GM21423 (cell line): Measurements from ENCODE around the gene MITF.

ENCODE experiments used
- ATAC-seq: cut with Tn5 transposase; IDR thresholded peaks from one replicate; pipeline ENCODE4 v1.9.1; 2021; ENCODE audit warnings: mild to moderate bottlenecking, moderate library complexity; ENCODE audit not compliant: unreplicated experiment

The MITF gene

DNA sequence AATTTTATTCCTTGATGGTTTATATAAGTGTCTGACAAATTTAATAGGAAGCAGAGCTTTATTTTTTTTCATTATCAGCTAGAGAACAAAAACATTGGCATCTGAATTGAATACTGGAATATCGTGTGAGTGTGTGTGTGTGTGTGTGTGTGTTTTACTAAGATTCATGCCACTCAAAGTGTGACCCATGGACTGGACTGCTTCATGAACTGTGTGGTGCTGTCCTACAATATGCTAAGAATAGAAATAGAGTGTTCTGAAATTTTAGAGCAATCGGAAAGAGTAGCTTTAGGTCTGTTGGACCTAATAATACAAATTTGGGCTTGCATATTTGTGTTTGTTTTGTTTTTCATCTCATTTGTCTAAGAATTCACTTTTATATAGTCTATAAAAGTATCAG lies 89.6 kb downstream of the MITF start:
- ATAC-seq = no peak

DNA sequence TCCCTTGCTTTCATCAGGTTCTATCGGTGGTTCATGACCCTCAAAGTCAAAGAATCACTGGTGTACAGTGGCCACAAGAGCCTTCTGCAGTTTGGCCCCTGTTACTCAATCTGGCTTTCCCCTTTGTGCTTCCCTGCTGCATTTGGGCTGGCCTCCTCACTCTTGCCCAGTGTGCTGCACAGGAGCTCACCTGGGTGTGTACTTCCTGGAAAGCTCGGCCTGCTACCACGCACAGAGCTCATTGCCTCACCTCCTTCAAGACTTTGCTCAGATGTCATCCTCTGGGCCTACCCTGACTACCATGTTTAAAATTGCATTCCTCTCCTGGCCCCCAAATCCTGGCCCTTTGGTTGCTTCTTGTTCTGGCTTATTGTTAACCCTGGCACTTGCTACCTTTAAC lies 90.9 kb downstream of the MITF start:
- no peak for ATAC-seq

DNA sequence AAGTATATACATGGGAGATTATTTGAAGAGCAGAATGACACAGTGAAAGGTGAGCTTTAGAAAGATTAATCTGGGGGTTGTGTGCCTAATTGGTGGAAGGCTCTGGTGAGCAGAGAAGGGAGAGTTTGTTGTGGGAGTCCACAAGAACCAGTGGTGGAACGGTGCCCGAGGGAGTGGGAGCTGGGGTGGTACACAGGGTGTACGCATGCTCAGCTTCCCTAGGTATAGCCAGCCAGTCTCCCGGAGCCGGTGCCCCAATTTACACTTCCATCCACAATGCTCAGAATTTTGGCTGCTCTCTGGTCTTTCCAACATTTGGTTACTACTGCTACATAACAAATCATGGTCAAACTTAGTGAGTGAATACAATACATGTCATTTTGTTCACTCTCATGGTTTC lies 92.5 kb downstream of the MITF start:
- ATAC-seq = no peak

DNA sequence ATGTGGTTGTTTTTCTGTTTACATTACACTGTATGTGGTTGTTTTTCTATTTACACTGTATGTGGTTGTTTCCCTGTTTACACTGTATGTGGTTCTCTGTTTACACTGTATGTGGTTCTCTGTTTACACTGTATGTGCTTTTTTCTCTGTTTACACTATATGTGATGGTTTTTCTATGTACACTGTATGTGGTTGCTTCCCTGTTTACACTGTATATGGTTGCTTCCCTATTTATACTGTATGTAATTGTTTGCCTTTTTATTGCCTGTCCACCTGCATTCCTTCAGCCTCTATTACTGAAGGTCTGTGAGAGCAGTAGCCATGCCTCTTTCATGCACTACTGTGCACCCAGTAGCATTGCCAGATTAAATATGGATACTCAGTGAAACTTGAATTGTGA lies 94.3 kb downstream of the MITF start:
- ATAC-seq = no peak

DNA sequence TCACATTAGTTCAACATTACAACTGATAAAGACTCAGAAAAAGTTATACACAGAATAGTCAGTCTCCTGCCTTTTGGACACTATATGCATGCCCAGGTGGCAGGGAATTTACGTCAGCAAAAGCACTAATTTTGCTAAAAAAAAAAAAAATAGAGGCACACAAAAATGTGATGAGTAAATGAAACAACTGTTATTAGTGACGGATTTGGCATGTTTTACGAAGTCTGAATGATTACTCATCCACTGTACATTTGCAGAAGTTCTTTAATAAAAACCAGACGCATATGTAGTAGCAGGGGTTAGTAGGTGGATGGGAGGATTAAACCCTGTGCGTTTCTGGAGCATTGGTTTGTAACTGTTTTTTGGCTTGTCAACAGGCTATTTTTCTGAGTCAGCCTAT lies 99.0 kb downstream of the MITF start:
- ATAC-seq = no peak

DNA sequence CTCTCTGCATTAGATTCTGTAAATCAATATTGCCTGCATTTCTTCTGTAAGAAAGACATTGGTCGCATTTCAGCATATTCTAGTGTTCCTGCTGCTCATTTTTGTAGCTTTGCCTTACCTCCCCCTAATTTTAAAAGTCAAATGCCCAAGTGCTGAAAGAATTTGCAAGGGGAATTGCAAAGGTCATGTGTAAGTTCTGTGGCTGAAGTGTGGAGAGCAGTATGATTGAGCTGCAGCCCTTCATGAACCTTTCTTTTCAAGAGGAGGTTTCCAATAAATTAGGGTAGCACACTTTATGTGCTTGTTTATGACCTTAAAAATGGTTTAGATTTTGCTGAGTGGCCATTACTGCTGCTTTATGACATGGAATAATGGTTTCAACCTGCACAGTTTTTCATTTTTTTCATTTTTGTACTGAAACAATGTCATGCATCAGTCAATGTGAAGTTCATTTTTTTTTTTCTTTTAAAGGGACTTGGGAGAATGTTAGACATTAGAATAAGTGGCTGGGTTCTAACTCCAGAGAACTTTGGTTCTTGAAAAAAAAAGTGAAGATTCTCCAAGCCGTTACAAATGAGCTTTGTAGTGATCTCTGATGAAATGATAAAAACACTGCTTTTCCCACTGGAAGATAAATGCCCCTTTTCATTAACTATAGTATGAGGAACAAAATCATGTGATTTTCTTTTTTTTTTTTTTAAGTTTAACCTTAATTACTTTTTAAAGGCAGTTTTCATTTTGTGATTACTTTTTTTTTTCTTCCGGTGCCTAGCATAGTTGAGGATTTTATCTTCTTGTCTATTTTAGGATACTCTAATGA lies 99.6 kb downstream of the MITF start:
- ATAC-seq = no peak

DNA sequence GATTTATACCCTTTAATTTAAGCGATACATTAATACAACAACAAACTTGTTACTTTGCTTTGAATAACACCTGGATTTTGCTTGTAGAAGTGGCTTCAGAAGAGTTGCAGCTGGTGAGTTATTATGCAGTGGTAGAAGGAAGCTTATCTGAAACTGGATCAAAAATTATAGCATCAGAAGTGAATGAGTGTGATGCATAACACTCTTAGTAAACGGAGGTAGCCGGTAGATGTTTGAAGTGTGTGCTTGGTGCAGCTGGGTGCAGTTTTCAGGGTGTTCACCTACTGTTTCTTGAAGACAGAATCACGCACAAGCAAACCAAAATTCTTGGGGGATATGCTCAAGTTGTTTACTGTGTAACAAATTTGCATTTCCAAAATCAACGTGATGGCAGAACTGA lies 103.1 kb downstream of the MITF start:
- no peak for ATAC-seq

DNA sequence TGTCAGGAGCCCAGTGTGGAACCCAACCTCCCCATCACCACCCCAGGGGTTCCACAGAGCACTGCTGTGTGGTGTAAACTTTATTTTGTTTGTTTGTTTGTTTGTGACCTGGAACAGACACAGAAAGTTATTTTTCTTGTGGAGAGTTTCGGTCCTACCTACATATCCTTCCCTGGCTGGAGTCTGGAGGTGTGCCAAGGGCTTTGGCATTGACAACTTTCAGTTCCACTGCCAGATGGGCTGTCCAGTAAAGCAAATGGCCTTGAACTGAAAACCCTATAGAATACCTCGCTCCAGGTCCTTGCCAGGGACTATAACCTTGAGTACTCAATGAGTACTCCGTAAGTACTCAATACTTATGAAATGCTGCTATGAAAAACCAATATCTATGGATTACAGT lies 103.5 kb downstream of the MITF start:
- ATAC-seq = no peak

DNA sequence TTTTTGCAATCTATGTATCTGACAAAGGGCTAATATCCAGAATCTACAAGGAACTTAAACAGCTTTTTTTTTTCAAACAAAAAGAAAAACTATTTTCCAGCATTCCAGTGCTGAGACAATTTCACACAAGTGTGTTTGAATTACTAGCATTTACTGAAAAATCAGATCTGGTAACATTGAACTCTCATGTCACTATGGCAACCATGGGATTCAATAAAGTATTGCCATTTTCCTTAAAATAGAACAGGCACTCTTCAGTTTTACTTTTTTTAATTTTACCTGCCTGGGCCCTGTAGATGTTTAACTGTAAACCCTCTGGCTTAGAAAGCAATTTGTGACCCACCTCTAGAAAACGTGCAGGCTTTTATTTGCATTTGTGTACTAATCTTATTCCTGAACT lies 105.4 kb downstream of the MITF start:
- no peak for ATAC-seq

DNA sequence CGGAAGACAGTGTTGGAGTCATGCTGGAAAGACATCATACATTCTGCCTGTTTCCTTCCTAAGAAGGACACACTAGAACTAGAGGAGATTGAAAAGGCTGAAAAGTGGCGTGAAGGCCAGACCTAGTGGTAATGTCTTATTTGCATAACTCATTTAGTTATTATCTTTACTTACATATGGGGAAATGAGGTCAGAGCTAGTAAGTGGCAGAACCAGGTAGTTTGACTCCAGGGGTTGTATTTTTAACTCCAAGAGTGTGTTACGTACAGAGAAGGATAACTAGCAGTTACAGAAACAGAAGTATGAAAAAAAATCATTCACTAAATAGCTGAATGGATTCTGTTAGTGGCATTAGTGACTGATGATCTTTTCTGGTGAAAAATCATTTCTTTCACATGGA lies 108.0 kb downstream of the MITF start:
- ATAC-seq = no peak

DNA sequence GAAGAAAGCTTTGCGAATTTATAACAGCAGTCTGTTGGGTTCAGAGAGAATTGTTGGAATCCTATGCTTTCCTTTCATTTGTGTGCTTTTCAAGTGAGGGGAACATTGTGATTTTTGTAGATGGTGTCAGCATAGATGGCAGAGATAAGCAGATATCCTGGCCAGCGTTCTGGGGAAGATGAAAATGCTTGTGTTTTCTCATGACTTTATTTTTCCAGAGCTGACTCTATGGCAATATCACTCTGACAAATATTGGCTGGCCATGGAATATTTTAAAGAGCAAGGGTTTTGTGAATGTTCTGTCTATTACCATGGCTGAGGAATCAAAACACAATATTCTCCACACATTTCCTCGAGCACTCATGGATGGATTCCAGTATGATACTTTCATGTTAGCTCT lies 108.8 kb downstream of the MITF start:
- no peak for ATAC-seq

DNA sequence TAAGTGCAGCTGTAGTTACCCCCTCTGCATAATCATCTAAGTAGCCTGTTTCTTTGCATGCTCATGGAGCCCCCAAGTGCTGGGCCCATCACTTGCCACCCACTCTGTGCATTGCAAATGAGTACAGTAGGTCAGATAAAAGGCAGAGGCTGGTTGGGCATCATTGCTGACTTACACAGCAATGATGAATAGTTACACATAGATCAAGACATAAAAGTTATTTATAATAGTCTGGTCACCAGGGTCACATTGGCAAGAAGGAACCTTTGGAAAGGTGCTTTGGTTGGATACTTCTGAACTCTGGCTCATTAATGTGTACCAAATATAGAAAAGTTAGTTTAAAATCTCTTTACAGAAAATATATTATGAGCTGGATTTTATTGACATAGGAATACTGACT lies 111.6 kb downstream of the MITF start:
- no peak for ATAC-seq

DNA sequence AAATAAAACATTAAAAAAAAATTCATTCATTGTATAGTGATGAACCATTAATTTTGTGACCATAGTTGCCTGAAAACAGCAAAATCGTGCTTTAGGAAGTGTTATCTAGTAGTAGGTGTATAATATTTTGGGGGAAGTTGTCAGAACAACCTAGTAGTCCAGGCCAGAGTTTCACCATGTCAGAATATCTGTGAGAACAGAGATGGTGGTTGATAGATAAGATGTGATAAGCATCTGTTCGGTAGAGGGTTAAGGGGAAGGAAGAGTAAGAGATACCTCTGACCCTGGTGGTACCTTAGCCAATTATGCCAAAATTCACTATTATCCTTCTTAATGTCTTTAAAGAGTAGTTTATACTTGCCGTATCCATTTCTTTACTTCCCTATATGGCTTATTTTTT lies 113.8 kb downstream of the MITF start:
- no peak for ATAC-seq

DNA sequence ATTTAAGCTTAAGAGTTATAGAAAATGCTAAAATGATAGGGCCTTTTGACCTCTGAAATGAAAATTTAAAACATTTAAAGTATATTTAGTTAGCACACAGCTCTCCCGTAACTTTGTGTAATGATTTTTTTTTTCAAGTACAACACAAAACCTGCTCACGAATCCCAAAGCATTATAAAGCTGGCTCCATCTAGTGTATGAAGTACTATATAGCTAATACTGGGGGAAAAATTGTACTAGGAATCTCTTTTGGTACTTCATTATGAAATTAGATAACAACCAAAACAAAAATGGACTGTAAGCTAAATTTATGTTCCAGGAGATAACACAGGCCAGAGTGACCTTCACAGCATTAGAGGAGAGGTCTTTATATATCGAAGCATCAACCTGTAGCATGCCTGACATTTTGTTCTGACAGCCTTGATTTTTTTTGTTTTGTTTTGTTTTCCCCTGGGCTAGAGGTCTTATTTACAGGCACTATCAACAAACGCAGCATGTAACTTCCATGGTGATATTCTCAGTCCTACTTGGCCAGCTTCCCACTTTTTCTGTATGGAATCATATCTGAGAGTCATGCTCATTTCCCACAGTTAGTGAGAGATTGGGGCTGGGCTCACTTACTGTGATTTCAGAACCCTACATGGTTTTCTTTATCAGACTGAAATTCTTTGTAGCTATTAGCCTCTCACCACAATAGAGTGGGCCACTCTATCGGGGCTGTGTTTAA lies 116.3 kb downstream of the MITF start:
- no peak for ATAC-seq

DNA sequence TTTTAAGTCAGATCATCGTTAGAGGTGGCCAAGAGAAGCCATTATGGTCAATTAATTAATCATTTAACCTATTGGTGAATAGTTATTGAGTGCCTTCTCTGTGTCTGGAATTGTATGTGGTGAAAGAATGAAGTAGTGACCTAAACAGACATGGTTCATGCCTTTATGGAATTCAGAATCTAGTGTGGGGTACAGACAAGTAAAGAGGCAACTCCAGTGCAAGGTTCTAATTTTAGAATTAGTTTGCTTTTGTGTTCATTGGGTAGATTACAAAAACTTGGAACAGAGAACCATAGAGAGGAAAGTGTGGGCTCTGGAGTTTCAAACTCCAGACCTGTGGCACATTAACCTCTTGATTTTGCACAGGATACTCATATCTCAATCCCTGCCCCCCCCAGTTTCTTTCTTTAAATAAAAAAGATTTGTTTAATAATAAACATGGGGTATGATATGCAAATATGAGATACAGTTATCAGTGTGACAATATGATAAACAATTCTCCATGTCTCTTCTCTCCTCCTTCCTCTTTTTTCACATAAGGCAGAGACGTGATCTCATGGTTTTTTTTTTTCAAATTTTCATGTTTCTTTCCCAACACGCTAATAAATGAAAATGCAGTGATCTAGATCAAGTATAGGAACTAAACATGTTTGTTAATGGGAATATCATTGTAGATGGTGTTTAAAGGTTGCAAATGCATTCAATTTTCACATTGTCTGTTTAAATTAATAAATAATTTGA lies 117.9 kb downstream of the MITF start:
- no peak for ATAC-seq

DNA sequence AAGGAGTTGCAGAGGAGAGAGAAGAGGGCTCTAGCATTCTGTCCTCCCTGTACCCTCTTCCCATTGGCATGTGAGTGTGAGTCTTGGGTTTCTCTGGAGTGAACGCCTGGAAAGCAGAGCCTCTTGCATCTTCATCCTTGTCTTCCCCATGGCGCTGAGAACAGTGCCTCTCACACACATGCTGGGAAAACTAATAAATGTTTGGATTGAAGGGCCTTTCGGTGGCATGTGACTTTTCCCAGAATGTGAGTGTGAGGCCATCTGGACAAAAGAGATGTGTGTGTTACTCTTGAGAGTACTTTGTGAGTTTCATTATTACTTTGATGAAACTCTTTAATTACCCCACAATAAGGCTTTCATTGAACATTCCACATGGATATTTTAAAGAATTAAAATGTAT lies 122.3 kb downstream of the MITF start:
- no peak for ATAC-seq

DNA sequence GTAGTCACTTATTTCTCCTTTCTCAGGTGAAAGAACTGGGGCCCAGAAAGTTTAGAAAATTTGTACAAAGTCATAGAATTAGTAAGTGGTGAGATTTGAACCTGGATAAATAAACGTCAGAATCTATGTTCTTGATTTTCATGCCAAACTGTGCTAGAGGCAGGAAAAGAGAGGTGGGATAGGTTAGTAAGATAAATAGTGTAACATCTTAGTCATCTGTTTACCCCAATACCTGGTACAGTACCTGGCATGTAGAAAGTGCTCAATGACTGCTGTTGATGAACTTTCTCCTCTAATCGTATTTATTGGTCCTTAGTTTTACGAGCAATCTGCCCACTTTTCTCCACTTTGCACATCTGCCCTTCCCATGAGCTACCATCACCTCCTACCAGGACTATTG lies 124.9 kb downstream of the MITF start:
- ATAC-seq = no peak

DNA sequence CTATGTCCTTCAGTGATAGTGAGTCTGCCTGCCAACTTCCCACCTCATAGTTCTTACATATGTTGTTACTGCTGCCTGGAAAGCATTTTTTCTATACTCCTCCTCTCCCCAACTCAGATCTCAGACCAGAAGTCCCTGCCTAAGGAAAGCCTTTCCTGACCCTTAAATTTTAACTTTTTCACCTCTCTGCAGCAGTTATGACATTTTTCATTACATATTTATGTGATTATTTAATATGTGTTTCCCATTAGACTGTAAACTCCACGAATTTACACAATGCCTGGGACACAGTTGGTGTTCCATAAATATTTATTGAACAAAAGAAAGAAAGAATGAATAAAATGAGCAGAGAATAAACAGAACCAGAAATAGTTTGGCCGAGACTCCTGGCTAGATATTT lies 125.5 kb downstream of the MITF start:
- ATAC-seq = no peak

DNA sequence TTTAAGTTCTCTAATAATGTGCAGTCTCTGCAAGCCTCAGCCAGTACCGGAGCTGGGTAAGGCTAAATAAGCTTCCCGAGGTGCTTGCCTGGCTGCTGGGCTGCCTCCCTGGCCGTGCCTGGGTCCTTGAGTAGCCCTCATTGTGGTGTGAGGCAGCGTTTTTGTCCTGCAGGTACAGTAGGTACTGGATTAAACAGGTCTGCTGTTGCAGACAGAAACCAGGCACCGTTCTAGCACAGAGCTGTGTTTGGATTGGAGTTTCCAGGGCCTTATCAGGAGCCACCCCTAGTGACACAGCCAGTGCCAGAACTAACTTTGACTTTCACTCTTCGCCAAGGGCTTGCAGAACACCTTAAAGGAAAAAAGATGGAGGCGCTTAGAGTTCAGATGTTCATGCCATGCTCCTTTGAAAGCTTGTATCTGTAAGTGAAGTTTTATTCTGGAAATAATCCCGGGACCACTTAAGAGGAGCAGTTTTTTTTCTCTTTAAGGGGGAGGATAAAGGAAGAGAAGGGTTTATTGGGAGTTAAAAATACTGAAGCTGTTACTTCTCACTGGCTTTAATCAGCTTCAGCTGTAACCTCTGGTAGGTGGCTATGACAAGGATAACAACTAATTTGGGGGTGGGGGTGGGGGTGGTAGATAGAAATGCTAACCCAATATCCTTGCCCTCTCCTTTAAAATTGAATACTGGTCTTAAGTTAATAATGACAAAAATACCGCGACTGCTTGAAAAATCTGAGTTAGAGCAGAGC lies 126.8 kb downstream of the MITF start:
- ATAC-seq = no peak

DNA sequence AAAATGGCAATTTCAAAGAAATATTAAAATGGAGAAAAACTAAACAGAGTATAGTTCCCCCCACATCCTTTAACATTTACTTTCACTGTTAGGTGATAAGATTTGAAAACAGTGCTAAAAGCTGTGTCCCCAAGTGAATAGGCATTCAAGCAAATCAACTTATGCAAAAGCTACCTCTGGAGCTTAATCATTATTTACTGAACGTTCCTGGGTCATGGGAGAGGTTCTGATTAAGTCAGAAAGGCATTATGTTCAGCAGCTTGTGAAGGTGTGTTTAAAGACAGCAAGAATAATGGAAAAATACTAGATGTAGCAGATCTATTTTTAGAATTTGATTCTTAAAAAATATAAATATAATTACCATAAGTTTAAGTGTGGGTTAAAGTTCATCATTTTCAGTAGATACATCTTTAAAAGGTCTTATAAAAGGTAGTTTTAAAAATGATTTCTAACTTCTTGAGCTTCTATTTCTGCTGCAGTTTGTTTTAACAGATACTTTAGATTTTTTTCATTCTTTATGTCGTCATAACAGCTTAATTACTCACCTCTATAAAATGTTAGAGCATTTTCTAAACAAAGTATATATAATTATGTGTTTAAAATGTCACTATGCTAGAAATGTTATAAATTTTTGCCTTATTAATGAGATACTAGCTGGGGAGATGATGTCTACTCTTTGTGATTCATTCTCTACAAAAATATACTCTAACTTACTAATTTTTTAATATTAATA lies 127.9 kb downstream of the MITF start:
- ATAC-seq = no peak
